ENCODE measurements around the gene REG3A.

- TF ChIP-seq POLR2AphosphoS5 (IDR thresholded peaks at IDR 0.05): no peak
- no peak for TF ChIP-seq POLR2A (IDR thresholded peaks at IDR 0.05)
These were observed 44.6 kb downstream of the REG3A start for GRCh38 chr2:79114797-79115494.

Data from spleen (tissue), 3 donors.